T-helper 9 cell (primary cell): ENCODE results near the gene GPHN.

ENCODE experiments used
- DNase-seq: peaks from one replicate; pipeline ENCODE4 v3.0.0-alpha.2; 2020

The GPHN gene

DNA sequence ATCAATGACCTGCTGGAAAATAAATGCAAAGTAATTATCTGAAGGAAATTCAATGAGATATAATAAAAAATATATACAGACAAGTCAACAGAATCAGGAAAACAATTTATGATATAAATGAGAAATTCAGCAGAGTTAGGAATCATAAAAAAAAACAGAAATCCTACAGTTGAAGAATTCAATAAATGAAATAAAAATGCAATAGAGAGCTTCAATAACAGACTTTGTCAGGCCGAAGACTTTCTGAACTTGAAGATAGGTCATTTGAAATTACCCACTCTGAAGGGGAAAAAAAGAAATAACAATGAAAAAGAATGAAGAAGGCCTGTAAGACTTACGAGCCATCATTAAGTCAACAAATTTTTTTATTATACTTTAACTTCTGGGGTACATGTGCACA lies 665.8 kb downstream of the GPHN start:
- DNase-seq: no peak

GRCh38 chr14:67186172-67186768 lies 678.3 kb downstream of the GPHN start:
- no peak for DNase-seq

- DNase-seq: no peak
These were observed 679.0 kb downstream of the GPHN start for GRCh38 chr14:67186789-67187584.

- DNase-seq: no peak
These were observed 679.9 kb downstream of the GPHN start for GRCh38 chr14:67187826-67188225.

GRCh38 chr14:67188326-67188725 lies 680.4 kb downstream of the GPHN start:
- no peak for DNase-seq

- no peak for DNase-seq
These were observed 683.9 kb downstream of the GPHN start for GRCh38 chr14:67191768-67192290.

- DNase-seq: no peak
These were observed 684.4 kb downstream of the GPHN start for GRCh38 chr14:67192366-67192765.

- no peak for DNase-seq
These were observed 687.3 kb downstream of the GPHN start for GRCh38 chr14:67195279-67195678.

- DNase-seq: no peak
These were observed 691.1 kb downstream of the GPHN start for GRCh38 chr14:67199016-67199415.

DNA sequence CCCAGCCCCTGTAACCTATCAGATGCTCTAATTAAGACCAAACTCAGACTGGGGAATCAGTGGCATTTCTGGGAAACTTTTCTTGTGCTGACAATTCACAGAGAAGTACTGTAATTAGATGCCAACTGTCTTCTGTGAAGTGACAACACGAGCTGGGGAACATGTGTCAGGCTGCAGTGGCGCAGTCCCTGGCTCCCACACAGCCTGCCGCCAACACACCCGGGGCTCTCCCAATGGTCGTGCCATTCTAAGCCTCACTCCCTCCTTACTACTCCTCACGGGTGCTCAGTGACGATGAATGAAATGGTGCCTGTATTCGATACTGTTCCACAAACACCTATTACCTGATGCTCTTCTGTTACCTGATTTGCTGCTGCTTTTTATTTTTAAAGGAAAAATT lies 699.9 kb downstream of the GPHN start:
- DNase-seq: no peak

DNA sequence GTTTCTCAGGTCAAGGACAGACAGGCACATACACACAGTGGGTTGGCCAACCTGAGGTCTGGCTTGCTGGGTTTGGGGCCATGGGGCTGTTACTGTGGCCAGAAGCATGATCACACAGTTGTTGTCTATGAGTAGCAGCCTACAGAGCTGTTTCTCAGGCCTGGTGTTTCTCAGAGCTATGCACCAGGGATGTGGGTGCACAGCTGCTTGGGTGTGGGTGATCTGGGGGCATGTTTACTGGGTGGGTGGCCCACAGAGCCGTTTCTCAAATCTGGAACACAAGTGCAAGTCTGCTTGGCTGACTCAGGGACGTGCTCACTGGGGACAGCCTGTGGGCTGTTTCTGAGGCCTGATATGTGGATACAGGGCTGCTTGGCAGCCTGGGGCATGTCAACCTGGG lies 710.2 kb downstream of the GPHN start:
- no peak for DNase-seq

- no peak for DNase-seq
These were observed 713.5 kb downstream of the GPHN start for GRCh38 chr14:67221248-67221981.

GRCh38 chr14:67221982-67222328 lies 714.0 kb downstream of the GPHN start:
- DNase-seq: no peak

DNA sequence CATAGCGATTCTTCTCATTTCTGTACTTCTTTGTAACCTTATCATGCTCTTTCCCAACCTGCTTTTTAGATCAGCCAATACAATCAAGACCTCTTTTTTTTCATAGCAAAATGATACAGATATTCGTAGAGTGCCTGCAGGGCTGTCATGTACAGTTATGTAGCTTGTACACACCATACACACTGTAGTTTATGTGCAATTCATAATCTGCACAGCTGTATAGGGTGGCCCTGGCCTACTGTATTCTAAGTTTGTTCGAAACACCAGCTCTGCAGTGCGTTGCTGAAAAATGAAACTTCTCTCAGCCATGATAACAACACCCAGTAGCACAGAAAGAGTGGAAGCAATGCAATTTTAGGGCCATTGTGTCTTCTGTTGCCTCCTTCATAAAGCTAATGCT lies 717.6 kb downstream of the GPHN start:
- no peak for DNase-seq

DNA sequence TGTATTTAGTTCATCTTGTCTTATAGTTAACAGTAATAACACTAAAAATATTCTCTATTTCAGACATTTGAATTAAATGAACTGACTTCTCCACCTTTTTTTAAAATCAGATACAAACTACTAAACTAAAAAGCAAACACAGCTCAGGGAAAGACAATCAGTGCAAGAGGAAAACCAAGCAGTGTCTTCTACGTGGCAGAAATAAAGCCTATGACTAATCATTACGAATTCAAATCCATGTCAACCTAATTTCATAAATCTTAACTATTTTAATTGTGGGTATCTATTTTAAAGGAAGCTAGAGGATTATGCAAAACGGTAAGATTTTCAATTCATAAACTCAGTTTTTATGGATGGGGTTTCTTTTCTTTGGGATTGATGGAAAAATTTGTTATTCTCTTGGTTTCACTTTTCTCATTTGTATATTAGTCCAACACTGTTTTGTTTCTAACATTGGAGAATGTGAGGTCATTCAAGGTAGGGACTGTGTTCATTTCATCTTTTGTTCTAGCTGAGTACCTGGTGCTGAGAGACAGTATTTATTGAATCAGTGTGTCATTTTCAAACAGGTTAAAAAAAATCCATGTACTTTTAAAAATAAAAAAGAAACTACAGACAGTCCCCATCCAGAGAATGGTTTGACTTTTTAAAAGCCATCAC lies 720.5 kb downstream of the GPHN start:
- DNase-seq: no peak
